Measurements from ENCODE around the gene C6orf120. TPM values are rescaled to one million over a fixed set of nuclear protein-coding genes. Genes with fewer than 3 reads are reported as not detected.
A peak's percentile ranks its signal among the peaks of the same experiment; 100 is the strongest.

C6orf120 gene
- total RNA-seq, 2 donors from 2014 or later = 28.7 to 31.9 TPM

DNA sequence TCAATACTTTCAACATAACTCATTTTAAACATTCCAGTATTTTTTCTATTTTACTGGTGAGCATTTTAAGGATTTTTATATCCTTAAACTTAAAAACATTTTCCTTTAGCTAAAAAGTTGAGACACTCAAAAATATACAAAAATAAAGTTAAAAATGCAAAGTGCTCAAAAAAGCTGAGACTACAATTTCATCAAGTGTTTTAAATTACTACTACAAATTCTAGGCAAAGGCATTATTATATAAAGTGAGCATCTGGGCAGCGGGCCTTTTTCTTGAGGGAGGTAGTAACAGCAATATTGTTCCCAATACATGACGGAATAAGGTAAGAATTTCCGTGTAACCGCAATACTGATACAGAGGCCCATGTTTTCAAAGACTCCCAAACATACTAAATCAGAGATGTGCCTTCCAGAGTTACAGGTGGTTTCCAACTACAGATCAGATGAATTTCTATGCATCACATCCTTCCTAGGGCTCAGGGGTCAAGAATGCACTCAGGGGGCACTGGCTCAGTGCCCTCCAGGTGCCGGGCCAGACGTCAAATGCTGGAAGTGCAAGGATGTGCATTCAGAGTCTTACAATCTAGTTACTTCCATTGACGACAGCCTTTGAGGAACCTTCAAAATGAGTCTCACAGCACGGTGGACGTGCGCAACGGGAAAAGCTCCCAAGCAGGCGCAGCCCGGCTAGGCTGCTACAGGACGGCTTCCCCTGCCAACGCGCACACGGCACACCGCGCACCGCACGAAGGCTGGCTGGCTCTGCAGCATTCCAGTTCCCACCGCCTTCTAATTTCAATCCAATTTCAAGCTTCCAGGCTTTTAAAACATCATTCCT lies 20.7 kb downstream of the C6orf120 start:
- H3K36me3 ChIP-seq = no peaks in the 10 kb centered on the region
- H3K9ac ChIP-seq (ENCODE audit: low read depth in 2 of 2, low read length in 2 of 2) = peak overlapping the region; percentile 79 to 97
- H3K27me3 ChIP-seq = no peaks in the 10 kb centered on the region
- no peaks in the 10 kb centered on the region for H3K4me1 ChIP-seq
- TF ChIP-seq, protein P1, sequence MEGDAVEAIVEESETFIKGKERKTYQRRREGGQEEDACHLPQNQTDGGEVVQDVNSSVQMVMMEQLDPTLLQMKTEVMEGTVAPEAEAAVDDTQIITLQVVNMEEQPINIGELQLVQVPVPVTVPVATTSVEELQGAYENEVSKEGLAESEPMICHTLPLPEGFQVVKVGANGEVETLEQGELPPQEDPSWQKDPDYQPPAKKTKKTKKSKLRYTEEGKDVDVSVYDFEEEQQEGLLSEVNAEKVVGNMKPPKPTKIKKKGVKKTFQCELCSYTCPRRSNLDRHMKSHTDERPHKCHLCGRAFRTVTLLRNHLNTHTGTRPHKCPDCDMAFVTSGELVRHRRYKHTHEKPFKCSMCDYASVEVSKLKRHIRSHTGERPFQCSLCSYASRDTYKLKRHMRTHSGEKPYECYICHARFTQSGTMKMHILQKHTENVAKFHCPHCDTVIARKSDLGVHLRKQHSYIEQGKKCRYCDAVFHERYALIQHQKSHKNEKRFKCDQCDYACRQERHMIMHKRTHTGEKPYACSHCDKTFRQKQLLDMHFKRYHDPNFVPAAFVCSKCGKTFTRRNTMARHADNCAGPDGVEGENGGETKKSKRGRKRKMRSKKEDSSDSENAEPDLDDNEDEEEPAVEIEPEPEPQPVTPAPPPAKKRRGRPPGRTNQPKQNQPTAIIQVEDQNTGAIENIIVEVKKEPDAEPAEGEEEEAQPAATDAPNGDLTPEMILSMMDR (IDR thresholded peaks at IDR 0.05) = no peak
- H3K9me3 ChIP-seq = no peaks in the 10 kb centered on the region
- peak; percentile 51 for DNase-seq
- peak overlapping the region; percentile 90 for H3K27ac ChIP-seq
- H3K4me3 ChIP-seq = peak overlapping the region; percentile 64
- intact Hi-C loops (cut with DNase I) = no loop called here

GRCh38 chr6:169723200-169723909 lies 21.4 kb downstream of the C6orf120 start:
- intact Hi-C loops (cut with DNase I) = no loop called here
- Histone ChIP-seq H3K27me3 (no peaks in the 10 kb centered on the region), H3K27ac (peak overlapping the region; percentile 90), H3K4me3 (peak overlapping the region; percentile 64), H3K36me3 (no peaks in the 10 kb centered on the region), H3K9me3 (no peaks in the 10 kb centered on the region), H3K4me1 (no peaks in the 10 kb centered on the region), H3K9ac (ENCODE audit: low read depth in 2 of 2, low read length in 2 of 2) (peak overlapping the region; percentile 79 to 97)
- TF ChIP-seq, protein P1 (IDR thresholded peaks at IDR 0.05) = no peak
- DNase-seq = peak; percentile 72

GRCh38 chr6:169723991-169724493 lies 22.1 kb downstream of the C6orf120 start:
- Histone ChIP-seq H3K36me3 (no peaks in the 10 kb centered on the region), H3K27me3 (no peaks in the 10 kb centered on the region), H3K9me3 (no peaks in the 10 kb centered on the region), H3K4me1 (no peaks in the 10 kb centered on the region), H3K9ac (ENCODE audit: low read depth in 2 of 2, low read length in 2 of 2) (peak overlapping the region in 1 of 2 donors; percentile 82), H3K4me3 (no peak overlapping the region), H3K27ac (no peak overlapping the region)
- intact Hi-C loops (cut with DNase I) = no loop called here
- TF ChIP-seq, protein P1 (IDR thresholded peaks at IDR 0.05) = no peak
- DNase-seq = peak; percentile 22

- Histone ChIP-seq H3K27me3 (no peaks in the 10 kb centered on the region), H3K27ac (peak within 1 kb of the TSS; percentile 90)
Observed at GRCh38 chr6:169724494-169725124, 22.7 kb downstream of the C6orf120 start, which contains the start of gene PHF10. Gene PHF10, minus strand, starts transcription at chr6:169724500. Its CDS starts 569 bp downstream, at chr6:169723931.

More at GRCh38 chr6:169724494-169725124, 22.7 kb downstream of the C6orf120 start, which contains the start of gene PHF10:
- intact Hi-C loops (cut with DNase I) = no loop called here
- H3K4me3 ChIP-seq = peak within 1 kb of the TSS; percentile 72
- DNase-seq = peak; percentile 60
- no peaks in the 10 kb centered on the region for H3K4me1 ChIP-seq
- H3K36me3 ChIP-seq = no peaks in the 10 kb centered on the region
- TF ChIP-seq, protein P1 (IDR thresholded peaks at IDR 0.05) = no peak
- H3K9me3 ChIP-seq = no peaks in the 10 kb centered on the region
- H3K9ac ChIP-seq (ENCODE audit: low read depth in 2 of 2, low read length in 2 of 2) = peak within 1 kb of the TSS; percentile 82 to 97
